ENCODE results near the gene ARHGEF7. TPM values are rescaled to one million over a fixed set of nuclear protein-coding genes. Genes with fewer than 3 reads are reported as not detected.

The ARHGEF7 gene
- total RNA-seq, 2 experiments from 2014 or later = 39.5 to 51.3 TPM

DNA sequence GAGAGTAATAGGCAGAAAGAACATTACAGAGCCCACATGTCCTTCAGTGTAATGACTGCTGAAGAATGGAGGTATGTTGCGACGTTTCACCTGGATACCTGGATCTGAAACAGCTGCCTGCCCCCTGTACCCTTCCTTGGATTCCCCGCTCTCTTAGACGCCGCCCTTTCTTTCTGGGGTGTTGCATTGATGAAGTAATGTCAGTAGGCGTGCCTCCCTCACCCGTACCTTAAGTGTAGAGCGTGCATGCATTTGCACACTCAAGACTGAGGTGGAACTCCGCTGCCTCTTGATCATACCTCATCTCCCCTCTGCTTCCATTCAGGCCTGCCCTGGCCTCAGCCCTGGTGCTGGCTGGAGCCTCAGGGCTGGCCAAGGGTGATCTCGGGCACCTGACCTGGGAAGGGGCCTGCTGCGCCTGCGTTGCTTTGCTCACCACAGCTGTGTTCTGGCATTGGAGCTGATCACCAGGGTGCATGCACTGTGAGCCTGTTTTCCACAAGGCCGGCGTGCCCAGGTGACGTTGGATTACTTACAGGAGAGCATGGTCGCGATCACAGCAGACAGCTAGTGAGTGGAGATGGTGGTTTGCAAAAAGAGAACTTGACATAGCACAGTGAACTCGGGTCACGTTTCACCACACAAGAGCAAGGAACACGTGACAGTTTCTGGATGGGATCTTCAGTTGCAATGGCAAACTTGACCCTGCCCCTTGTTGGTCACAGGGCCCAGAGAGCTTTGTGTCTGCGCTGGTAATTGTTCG lies 99.0 kb downstream of the ARHGEF7 start:
- Histone ChIP-seq H3K4me2 (ENCODE audit: low read length) (peak overlapping the region; percentile 65; the same call in 1 of the 2 replicates), H3K9me3 (ENCODE audit: low read length) (no peaks in the 10 kb centered on the region), H3K4me1 (ENCODE audit: insufficient read depth, low read length, poor library complexity, severe bottlenecking) (peaks cover 31% of the 10 kb centered on the region), H3K4me3 (ENCODE audit: low read depth, low read length, poor library complexity, severe bottlenecking) (peak overlapping the region; percentile 19), H3K36me3 (ENCODE audit: insufficient read depth, low read length) (peaks cover 63% of the 10 kb centered on the region), H3K9me2 (ENCODE audit: insufficient read depth, low read length) (no peaks in the 10 kb centered on the region), H3K27ac (ENCODE audit: low read depth, low read length, poor library complexity, severe bottlenecking) (peak overlapping the region; percentile 33), H2AFZ (ENCODE audit: low read length) (no peak overlapping the region), H4K20me1 (ENCODE audit: insufficient read depth, low read length) (peaks cover 14% of the 10 kb centered on the region), H3K79me2 (ENCODE audit: insufficient read depth, low read depth, low read length) (peaks cover 86% of the 10 kb centered on the region)
- POLR2A ChIA-PET = interaction anchor here (0.6 to 1.4 kb wide), 4 partner anchors 9 to 141 kb away, joined by 3 to 4 read pairs (median 4); no protein-coding TSS in a partner anchor
- peak; percentile 54 for DNase-seq (ENCODE audit: low spot score)
- TF ChIP-seq, protein P1, sequence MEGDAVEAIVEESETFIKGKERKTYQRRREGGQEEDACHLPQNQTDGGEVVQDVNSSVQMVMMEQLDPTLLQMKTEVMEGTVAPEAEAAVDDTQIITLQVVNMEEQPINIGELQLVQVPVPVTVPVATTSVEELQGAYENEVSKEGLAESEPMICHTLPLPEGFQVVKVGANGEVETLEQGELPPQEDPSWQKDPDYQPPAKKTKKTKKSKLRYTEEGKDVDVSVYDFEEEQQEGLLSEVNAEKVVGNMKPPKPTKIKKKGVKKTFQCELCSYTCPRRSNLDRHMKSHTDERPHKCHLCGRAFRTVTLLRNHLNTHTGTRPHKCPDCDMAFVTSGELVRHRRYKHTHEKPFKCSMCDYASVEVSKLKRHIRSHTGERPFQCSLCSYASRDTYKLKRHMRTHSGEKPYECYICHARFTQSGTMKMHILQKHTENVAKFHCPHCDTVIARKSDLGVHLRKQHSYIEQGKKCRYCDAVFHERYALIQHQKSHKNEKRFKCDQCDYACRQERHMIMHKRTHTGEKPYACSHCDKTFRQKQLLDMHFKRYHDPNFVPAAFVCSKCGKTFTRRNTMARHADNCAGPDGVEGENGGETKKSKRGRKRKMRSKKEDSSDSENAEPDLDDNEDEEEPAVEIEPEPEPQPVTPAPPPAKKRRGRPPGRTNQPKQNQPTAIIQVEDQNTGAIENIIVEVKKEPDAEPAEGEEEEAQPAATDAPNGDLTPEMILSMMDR (conservative IDR thresholded peaks at IDR 0.05; ENCODE audit: low read length) = no peak
- no peak for TF ChIP-seq EZH2phosphoT487 (IDR thresholded peaks at IDR 0.05; ENCODE audit: borderline replicate concordance, low read depth, low read length)
- BruUV-seq (replicated peaks) = no TSS peak
- intact Hi-C loops (cut with micrococcal nuclease; ENCODE audit: unreplicated experiment) = no loop called here
- CTCF ChIA-PET (ENCODE audit: unreplicated experiment) = no interaction called here

DNA sequence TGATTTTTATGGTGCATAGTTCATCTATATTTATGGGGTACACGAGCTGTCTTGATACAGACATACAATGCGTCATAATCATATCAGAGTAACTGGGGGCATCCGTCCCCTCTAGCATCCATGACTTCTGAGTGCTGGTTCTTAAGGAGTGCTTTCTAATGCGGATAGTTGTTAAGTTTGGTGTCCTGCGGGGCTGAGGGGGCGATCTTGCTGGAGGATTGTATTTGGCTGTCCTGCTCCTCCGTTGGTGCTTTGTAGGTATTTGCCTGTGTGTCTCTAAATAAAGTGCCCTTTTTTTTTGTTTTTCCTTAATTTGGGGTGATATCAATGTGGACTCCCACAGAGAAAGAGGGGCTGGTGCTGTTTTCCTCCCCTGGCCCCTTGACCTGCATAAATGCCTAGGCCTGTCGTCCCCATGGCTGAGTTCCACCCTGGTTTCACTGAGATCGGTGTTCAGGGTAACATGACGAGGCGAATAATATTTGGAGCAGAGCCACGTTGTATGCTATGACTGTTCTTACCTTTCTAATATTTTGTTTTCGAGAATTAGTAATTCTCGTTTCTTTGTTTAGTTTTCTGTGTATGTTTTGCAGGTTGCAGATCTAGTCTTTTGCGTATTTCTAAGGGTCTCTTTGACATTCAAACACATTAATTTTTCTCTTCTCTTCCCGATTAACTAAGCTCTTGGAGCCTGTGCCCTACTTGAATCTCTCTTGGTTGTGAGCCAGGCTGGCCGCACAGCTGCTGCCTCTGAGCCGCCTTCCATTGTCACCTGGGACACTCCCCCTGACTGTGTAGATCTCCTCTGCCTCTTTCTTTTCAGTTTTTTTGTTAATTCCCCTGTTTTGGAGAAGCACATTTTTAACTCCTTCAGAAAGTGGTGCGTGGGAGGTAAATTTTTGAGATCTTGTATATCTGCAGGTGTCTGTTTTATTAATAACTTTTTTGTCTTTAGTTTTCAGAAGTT lies 100.3 kb downstream of the ARHGEF7 start:
- intact Hi-C loops (cut with micrococcal nuclease; ENCODE audit: unreplicated experiment) = loop anchor here (1.0 to 2.0 kb wide), 2 partner anchors 61 to 149 kb away; no protein-coding TSS in a partner anchor
- Histone ChIP-seq H2AFZ (ENCODE audit: low read length) (no peak overlapping the region), H3K36me3 (ENCODE audit: insufficient read depth, low read length) (peaks cover 60% of the 10 kb centered on the region), H3K4me2 (ENCODE audit: low read length) (peak overlapping the region; percentile 63), H3K9me3 (ENCODE audit: low read length) (no peaks in the 10 kb centered on the region), H3K79me2 (ENCODE audit: insufficient read depth, low read depth, low read length) (peaks cover 77% of the 10 kb centered on the region), H4K20me1 (ENCODE audit: insufficient read depth, low read length) (peaks cover 14% of the 10 kb centered on the region), H3K4me1 (ENCODE audit: insufficient read depth, low read length, poor library complexity, severe bottlenecking) (peaks cover 31% of the 10 kb centered on the region), H3K27ac (ENCODE audit: low read depth, low read length, poor library complexity, severe bottlenecking) (peak overlapping the region; percentile 37), H3K4me3 (ENCODE audit: low read depth, low read length, poor library complexity, severe bottlenecking) (peak overlapping the region; percentile 19), H3K9me2 (ENCODE audit: insufficient read depth, low read length) (no peaks in the 10 kb centered on the region)
- TF ChIP-seq, protein P1 (conservative IDR thresholded peaks at IDR 0.05; ENCODE audit: low read length) = no peak
- no peak for TF ChIP-seq EZH2phosphoT487 (IDR thresholded peaks at IDR 0.05; ENCODE audit: borderline replicate concordance, low read depth, low read length)
- POLR2A ChIA-PET = interaction anchor here (0.6 to 0.7 kb wide), 2 partner anchors 52 to 1339 kb away, joined by 3 read pairs; no protein-coding TSS in a partner anchor
- no TSS peak for BruUV-seq (replicated peaks)
- CTCF ChIA-PET (ENCODE audit: unreplicated experiment) = no interaction called here
- DNase-seq (ENCODE audit: low spot score) = no peak
